GM23248 (cell line): ENCODE data around the gene SLC38A5.

Experiments used
- EZH2 ChIP-seq: fragments of 200-600 bp; sonication (generic); IDR thresholded peaks from 2 replicates; pipeline ENCODE4 v1.6.1; 2018; ENCODE audit warnings: antibody characterized with exemption, mild to moderate bottlenecking; ENCODE audit not compliant: insufficient read depth, poor library complexity, severe bottlenecking
- EZH2phosphoT487 ChIP-seq: fragments of 200-600 bp; sonication (generic); IDR thresholded peaks from 2 replicates; pipeline ENCODE4 v1.6.1; 2018; ENCODE audit warnings: antibody characterized with exemption, moderate library complexity, mild to moderate bottlenecking, low read depth; ENCODE audit not compliant: insufficient read depth

GRCh38 chrX:48461830-48462229, 8.2 kb downstream of the SLC38A5 start:
- TF ChIP-seq EZH2phosphoT487 (no peak), EZH2 (no peak)
